GM21423 (cell line): Measurements from ENCODE around the gene CHID1.

Experiments
- ATAC-seq: cut with Tn5 transposase; IDR thresholded peaks from one replicate; pipeline ENCODE4 v1.9.1; 2021; ENCODE audit warnings: mild to moderate bottlenecking, moderate library complexity; ENCODE audit not compliant: unreplicated experiment

The CHID1 gene

DNA sequence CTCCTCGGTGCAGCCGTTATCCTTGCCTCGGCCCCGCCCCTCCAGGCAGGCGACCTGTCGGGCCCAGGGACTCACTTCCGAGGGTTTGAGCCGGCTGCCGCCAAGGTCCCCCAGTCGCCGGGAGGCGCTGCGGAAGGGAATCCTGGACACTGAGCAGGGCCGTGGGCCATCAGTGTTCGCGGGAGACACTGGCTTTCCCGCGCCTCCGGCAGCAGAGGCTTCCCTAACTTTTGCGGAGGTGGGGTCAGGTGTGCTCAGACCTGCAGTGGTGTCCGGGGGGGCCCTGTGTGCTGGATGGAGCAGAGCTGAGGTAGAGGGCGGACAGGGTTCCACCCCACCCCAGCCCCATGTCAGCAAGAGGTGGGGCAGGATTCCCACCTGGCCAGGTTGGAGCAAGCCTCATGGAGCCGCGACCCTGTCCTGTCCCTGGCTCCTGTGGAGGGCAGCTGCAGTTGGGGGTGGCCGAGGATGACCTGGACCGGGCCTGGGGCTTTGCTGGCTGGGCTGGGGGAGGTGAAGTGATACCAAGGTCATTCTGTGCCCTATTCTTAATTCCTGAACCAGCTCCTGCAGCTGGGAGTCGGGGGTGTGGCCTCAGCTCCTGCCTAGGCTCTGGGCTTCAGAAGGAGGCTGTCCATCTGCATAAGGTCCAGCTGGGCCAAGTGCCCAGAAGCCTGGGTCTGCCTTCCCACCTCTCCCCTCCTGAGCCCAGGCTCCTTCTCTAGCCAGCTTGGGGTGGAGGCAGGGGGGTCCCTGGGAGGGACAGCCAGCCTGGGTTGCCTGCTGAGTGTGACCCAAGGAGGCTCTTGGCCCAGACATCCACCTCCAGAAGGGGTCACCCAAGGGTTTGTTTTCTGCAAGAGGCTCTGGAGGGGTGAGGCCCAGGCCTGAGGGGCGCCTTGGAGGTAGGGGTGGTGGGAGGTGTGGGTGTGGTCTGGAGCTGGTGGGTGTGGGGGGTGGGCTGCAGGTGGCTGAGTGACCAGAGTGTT is 59.5 kb downstream of the CHID1 start:
- no peak for ATAC-seq

DNA sequence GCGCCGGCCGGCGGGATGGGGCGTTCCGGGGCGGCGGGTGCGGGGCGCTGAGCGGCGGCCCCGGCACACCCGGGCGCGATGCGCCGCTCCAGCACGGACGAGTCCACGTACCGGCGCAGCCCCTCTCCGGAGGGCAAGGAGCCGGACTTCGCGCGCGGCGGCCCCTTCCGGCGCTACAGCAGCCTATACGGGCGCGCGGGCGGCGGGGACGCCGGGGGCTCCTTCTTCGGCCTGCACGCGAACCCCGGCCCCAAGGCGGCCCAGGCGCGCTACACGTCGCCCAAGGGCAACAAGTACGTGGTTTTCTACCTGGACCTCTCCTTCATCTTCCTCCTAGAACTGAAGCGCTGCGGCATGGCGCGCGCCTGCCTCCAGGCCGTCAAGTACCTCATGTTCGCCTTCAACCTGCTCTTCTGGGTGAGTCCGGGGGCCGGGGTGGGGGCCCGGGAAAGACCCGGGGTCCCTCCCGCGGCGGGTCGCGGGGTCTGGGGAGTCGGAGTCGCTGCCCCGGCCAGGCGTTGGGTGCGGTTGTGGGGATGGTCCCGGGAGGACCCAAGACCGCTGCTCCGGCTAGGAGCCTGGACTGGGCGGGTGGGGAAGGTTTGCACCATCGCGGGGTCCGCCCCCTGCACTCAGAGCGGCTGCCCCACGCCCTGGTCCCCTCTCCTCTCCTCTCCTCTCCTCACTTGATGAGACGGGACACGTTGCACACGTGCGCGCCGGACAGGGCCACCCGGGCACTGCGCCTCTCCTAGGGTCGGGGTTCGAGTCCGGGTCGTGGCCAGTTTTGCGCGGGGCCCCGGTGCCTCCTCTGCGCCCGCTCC is 60.4 kb downstream of the CHID1 start:
- ATAC-seq, result no peak

DNA sequence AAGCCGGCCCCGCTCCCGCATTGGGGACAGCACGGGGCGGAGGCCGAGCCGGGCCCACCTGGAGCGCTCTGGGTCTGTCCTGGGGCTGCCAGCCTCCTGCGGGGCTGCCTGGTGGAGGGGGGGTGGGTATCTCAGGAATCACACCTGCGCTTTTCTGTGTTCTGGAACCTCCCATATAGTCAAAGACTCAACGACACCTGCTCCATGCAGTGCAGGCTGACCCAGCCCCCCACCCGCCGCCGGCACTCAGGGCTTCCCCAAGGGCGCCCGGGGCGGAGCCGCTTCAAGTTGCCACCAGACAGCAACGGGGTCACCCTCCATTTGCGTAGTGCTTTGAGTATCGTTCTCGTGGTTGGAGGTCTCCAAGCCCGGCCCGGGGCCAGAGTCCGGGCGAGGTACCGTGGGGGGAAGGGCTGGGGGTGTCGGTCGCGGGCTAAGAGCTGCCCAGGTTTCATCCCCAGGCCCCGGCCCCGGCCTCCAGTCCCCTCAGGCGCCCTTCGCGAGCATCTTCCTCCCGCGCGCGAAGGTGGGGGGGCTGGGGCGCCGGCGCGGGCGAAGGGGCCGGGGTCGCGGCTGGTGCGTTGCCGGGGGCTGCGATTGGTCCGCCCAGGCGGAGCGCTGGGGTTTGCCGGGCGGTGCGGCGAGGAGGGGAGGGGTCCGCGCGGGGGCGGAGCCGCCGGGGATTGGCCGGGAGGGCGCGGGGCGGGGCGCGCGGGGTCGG is 61.3 kb downstream of the CHID1 start:
- no peak for ATAC-seq

DNA sequence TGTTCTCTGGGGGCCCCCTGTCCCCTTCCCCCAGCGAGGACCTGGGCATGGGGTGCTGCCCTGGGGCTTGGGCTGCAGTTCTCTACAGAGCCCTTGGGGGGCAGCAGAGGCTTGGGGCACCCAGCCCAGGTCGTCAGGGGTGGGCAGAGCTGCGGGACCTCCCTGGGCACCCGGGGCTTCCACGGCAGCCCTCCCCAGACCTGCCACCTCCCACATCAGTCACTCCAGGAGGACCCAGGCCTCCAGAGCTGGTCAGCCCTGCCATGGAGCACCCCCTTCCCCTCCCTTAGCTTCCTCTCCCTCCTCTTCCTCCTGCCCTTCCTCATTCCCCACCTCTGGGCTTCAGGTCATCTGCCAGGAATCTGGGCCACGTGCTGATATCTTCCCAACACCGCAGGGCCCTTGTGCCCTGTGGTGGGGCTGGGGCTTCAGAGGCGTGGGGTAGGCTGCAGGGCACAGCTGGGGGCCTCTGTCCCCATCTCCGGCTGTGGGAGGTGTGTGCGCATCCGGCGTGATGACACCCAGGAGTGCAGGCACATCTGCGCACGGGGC is 62.2 kb downstream of the CHID1 start:
- ATAC-seq, result no peak

DNA sequence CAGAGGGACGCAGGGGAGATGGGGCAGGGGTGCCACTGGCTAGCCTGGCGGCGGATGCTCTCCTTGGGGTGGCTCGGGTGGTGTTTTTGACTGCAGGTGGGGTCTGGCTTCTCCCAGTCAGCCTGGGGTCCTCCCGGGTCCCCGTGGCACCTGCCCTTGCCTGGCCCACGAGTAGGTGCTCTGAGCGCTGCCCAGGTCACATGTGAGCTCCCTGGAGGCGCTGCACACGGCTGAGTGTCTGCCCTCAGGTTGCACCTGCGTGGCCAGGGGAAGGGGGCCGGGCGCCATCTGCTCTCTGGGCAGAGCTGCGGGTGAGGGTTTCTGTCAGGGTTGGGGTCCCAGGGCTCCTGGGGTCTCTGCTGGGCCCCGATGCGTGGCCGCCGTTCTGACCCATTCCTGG is 62.7 kb downstream of the CHID1 start:
- ATAC-seq, result no peak

DNA sequence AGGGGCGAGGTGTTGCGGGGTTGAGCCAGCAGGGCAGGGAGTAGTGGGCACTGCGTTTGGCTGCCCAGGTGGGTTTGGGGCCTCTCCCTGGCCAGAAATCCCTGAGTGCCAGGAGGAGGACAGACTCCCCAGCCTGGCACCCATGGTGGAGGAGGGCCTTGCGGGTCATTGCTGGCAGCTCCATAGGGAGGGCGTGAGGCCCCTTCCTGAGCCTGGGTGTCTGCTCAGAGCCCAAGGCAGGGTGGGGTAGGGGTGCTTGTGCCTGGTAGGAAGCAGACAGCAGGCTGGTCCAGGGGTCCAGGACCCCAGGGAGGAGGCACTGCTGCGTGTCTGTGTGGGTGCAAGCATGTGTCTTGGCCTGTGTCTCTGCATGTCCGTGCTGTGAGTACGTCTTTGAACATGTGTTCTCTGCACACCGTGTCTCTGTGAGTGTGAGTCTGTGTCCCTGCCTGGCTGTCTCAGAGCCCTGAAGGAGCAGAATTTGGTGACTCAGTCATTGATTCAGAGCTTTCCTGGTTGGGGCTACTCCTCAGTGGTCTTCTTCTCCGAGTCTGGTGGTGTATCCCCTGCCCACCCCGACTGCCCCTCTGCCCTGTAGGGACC is 64.0 kb downstream of the CHID1 start:
- ATAC-seq, result no peak

DNA sequence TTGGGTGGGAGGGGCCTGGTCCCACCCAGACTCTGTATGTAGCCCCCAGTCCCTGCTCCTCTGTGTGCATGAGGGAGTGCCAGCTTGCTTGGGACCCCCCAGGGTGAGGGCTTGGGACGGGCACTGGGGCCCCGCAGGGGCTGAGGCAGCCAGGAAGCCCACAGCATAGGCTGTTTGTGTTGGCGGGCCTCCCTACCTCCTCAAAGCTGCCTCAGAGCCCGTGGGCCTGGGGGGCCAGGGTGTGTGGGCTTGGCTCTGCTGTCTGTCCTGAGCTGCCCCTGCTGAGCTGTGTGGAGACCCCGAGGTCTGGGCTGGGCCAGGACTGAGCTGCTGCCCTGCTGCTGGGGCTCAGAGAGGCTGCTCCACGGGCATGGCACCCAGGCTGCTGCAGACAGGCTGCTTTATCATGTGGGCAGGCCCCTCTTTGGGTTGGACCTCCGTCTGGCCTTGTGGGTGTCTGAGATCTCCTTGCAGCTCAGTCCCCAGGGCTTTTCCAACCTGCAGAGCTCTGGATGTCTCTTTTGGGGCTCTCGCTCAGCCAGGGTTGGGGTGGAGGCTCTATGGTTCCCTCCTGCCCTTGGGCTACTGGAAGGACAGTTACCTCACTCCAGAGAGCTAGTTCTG is 64.6 kb downstream of the CHID1 start:
- no peak for ATAC-seq

DNA sequence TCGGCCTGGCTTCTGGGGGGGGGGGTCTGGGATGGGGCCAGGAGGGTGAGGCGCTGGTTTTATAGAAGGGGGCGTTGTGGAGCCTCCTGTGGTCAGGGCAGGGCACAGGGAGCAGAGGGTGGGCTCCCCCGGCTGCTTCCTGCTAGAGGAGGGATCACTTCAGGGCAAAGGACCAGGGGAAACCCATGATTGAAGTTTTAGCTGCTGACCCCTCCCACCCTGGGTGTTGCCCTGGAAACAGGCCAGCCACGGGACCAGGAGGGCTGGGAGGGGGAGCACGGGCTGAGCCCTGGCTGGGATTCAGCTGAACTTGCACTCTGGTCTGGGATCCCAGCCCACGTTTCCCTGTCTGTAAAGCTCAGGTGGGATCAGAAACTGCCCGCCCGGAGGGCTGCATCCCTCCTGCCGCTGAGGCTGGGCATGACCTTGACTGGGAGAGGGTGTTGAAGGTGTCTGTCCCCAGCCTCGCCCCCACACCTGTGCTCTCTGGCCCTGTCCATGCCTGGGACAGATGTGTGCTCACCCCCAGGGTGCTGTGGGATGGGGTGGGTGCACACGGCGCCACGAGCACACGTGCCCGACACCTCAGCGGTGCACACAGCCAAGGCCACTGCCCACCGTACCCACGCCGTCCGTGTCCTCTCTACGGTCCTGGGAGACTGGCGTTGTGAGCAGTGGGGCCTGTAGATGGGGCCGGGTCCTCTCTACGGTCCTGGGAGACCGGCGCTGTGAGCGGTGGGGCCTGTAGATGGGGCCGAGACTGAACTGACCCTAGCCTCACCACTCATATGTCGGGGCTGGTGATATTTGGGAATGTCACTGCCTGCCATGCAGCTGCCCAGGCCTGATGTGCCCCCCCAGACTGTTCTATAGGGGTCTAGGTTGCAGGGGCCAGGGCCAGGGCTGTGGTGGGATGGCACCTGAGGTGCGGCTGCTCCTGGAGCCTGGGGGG is 65.6 kb downstream of the CHID1 start:
- no peak for ATAC-seq

DNA sequence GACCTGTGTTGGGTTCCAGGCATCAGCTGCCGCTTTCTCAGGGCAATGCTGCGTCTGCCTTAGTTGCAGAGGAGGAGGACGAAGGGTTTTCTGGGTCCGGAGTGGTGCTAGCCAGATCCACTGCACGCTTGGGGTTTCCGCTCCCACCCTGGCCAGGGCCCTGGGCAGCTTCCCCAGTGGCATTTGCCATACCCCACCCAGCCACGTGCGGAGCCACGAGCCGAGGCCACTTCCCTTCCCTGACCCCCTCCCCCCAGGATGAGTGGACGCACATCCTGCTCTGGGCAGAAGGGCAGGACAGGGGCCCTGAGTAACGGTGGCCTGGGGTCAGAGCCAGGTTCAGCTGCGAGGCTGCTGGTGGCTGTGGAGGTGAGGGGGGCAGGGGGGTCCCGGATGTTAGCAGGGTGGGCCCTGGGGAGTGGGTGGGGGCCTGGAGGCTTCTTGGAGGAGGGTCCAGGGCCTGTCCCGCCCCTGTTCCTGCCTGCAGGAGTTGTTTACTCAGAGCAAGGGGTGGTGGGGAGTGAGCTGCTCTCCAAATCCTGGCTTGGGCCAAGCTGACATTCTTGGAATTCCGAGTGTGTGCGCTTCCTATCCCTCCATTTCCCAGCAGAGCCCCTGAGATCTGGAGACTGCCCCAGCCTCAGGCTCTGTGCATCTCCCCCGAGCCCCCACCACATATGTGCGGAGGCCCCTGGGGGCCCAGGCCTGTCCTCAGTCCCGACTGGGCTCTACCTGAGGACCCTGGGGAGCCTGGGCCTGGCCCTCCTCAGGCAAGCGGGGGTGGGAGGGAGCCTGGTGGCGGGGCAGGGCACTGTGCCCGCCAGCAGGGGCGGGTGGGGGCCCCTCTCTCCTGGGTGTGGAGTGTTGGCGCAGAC is 66.6 kb downstream of the CHID1 start:
- no peak for ATAC-seq

DNA sequence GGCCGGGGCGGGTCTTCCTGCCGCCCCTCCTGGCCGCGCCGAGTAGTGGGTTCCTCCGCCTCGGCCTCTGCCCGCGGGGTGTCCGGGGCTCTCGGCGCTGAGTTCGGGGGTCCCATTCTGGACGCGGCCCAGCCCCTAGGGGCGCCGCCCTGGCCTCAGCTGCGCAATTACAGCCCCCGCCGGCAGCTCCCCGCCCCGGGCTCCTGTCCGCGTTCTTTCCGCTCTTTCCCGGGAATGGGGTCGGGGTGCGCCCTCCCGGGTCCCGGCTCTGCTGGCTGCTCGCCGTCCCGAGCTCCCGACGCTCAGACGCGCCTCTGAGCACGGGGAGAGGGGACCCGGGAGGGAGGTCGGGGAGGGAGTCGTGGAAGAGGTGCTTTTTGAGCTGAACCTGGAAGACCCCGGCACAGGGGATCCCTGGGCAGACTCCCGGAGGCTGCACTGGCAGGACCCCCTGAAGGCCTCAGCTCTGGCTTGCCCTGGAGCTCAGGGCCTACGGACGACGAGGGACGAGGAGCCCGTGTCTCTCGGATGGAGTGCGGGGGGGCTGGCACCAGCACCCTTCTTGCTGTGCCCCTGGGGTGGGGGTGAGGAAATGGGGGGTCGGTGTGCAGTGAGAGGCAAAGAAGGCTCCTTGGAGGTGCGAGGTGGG is 67.4 kb downstream of the CHID1 start:
- no peak for ATAC-seq

DNA sequence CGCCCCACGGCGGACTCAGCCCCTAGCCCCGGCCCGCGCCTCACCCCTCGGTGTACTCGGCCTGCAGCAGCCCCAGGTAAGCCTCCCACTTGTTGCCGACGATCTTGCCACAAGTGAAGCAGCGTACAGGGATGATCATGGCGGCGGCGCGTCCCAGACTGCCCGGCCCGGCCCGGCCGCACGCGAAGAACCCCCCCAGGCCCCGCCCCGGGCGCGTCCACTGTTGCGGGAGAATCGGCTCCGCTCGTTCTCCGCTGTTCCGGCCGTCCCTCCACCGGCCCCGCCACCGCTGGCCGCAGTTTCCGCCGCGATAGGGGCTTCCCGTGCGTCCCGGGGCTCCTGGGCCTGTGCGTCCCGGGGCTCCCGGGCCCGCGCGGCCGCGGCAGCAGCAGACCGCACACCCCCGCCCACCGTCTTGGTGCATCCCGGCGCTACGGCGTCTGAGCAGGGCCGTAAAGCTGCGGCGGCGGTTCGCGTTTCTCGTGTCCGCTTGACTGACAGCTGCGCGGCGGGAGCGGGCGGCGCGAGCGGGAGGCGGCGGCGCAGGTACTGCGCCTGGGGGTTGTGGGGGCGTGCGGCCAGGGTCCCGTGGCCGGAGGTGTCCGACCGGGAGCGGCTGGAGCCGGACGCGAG is 68.1 kb downstream of the CHID1 start, which contains the start of the genes POLR2L and TSPAN4:
Gene POLR2L, minus strand, starts transcription at position 160 of the 633 bp plus-strand sequence. Its CDS starts 21 bp downstream, at position 139.
Gene TSPAN4, plus strand, starts transcription at position 483 of the 633 bp plus-strand sequence. CDS start 7,453 bp downstream, outside the sequence.
- peak; percentile 56 for ATAC-seq

DNA sequence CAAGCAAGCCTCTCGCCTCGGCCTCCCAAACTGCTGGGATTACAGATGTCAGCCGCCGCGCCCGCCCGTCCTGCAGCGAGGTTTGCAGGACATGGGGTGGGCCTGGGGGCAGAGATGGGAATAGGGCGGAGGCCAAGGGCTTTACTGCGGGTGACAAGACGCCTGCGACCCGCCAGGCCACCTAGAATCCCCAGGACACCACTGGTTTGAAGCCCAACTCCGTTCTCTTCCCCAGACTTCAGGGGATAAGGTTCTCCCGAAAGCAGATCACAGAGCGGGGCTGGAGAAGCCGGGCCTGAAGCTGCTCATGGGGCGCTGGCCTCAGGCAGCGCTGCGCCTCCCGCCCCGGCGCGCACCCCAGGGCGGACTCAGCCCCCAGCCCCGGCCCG is 68.6 kb downstream of the CHID1 start:
- ATAC-seq, result peak; percentile 17

DNA sequence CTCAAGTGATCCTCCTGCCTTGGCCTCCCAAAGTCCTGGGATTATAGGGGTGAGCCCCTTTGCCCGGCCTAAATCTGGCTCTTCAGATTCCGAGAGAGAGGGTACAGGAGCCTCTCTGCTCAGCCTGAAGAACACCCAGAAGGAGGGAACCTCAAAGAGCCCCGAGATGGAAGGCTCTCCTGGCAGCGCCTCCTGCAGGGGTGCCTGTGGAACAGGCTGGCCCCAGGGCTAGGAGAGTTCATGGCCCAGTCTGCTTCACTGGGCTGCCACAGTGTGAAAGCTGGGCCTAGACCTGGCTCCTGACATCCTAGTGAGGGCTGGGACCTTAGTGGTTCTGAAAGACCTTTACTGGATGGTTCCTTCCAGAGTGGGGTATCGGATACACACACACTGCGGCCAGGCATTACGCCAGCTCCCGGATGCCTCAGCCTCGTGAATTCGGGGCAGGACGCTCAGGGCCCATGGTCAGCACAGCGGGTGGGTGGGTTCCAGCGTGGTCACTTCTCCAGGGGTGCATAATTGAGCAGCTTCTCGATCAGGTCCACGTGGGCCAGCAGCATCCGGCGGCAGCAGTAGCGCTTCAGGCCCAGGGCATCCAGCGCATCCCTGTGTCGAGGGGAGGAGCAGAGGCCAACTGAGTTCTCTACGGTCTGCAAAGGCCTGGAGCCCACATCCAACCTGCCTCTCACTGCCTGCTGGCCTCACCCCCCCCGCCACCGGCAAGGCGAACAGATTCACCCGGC is 70.6 kb downstream of the CHID1 start:
- no peak for ATAC-seq

DNA sequence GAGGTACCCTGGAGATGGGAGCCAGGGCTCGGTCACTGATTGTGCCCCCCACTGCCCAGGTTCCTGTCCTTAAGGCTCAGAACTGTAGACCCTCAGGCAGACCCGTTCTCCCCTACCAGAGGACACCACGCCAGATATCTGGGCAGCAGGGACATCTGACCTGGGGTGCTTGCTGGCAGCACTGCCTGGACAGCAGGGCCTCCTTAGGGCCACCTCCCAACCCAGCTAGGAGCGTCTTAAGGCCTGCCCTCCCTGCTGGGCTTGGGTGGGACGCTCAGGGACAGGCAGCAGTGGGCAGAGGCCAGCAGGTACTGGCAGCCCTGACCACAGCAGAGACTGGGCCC is 71.4 kb downstream of the CHID1 start:
- no peak for ATAC-seq

DNA sequence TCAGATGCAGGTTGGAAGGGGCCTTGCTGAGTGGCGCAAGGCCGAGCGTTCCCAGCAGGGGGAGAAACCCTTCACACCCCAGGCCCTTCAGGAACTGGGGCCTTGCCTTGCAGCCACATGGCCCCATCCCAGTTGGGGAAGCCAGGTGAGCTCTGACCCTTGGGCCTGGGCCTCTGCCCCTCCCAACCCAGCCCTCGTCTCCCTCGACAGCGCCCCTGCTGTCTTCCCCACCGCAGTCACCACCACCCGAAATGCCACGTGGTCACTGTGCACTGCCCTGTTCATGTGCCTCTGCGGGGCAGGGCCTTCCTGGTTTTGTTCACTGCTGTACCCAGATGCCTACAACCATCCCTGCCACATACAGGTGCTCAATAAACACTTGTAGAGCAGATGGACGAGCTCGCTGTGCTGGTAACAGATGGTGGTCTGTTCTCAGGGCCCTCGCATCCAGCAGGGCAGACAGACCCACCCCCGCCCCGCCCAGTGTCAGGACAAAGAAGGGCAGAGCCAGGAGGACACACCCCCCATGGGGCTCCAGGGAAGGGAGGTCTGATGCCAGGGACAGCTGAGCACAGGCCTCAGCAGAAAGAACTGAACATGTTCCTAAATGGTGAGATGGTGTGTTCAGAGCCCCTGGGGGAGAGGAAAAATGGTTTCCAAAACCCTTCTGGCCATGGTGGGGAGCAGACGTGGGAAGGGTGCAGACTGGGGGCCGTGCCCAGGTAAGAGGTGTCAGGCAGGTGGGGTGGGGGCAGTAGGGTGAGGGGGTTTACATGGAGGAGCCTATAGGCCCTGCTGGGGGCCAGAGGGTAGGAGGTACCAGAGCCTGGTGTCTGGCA is 72.0 kb downstream of the CHID1 start:
- no peak for ATAC-seq
